ENCODE measurements around the gene FAAP100.

- TF ChIP-seq CTCF (IDR thresholded peaks at IDR 0.05) (no peak), POLR2A (IDR thresholded peaks at IDR 0.05) (no peak), EP300 (IDR thresholded peaks at IDR 0.05) (no peak)
Observed at GRCh38 chr17:81540676-81541027, 11.5 kb downstream of the FAAP100 start.

Measured in ovary (tissue), 3 donors.